ENCODE measurements around the gene MGLL. TPM values are rescaled to one million over a fixed set of nuclear protein-coding genes. Genes with fewer than 3 reads are reported as not detected.

The MGLL gene
- total RNA-seq, 1 experiment from 2014 or later: 95.0 TPM

Other genes with a start within 250 kb of the MGLL start
- 73.0 and 84.4 TPM in 2 replicates for gene TPRA1, start 231.8 kb downstream of the MGLL start, total RNA-seq (2014; rRNA removed; shearing (Covaris generic))
- gene MCM2, start 224.1 kb downstream of the MGLL start, total RNA-seq (2014; rRNA removed; shearing (Covaris generic)): 282 and 292 TPM in 2 replicates
- 41.7 and 42.0 TPM in 2 replicates for gene PODXL2, start 193.3 kb downstream of the MGLL start, total RNA-seq (2014; rRNA removed; shearing (Covaris generic))
- gene ABTB1, start 149.6 kb downstream of the MGLL start, total RNA-seq (2014; rRNA removed; shearing (Covaris generic)): 5.5 and 10.1 TPM in 2 replicates
- not detected in 2 replicates for gene KBTBD12, start 92.7 kb upstream of the MGLL start, total RNA-seq (2014; rRNA removed; shearing (Covaris generic))
- 248 and 249 TPM in 2 replicates for gene SEC61A1, start 229.9 kb upstream of the MGLL start, total RNA-seq (2014; rRNA removed; shearing (Covaris generic))